Nephron (organoid): ENCODE results near the gene ZNF853.
"Not testable (repeated sequence)": the region's sequence is repeated elsewhere in the genome, so short reads cannot be mapped to it uniquely, and the experiment has no call there.

Source experiments
- H3K27ac Mint-ChIP-seq, 3 experiments: 2 replicates each; pipeline ENCODE4 v1.8.0; 2020; ENCODE audit warnings: mixed read lengths in 3 of 3, mild to moderate bottlenecking in 2 of 3, moderate library complexity in 1 of 3
- H3K27me3 Mint-ChIP-seq: 2 replicates; pipeline ENCODE4 v1.8.0; 2021; ENCODE audit warnings: low read depth, mild to moderate bottlenecking, moderate library complexity, mixed read lengths
- H3K36me3 Mint-ChIP-seq: 2 replicates; pipeline ENCODE4 v1.8.0; 2020; ENCODE audit warnings: low read depth, mixed read lengths
- H3K4me1 Mint-ChIP-seq: 2 replicates; pipeline ENCODE4 v1.8.0; 2020; ENCODE audit warnings: mixed read lengths
- H3K4me3 Mint-ChIP-seq, 3 experiments: 2 replicates each; pipeline ENCODE4 v1.8.0; 2020; ENCODE audit warnings: mild to moderate bottlenecking in 3 of 3, mixed read lengths in 3 of 3, moderate library complexity in 2 of 3
- H3K9me3 Mint-ChIP-seq: 2 replicates; pipeline ENCODE4 v1.8.0; 2020; ENCODE audit warnings: mixed read lengths
- TF ChIP-seq, protein P1 (sequence below), 3 experiments: fragments of 200-600 bp; sonication (generic); IDR thresholded peaks; one replicate each; pipeline ENCODE4 v1.5.0; 2021; ENCODE audit warnings: antibody characterized with exemption in 3 of 3; ENCODE audit not compliant: unreplicated experiment in 3 of 3

Gene ZNF853

DNA sequence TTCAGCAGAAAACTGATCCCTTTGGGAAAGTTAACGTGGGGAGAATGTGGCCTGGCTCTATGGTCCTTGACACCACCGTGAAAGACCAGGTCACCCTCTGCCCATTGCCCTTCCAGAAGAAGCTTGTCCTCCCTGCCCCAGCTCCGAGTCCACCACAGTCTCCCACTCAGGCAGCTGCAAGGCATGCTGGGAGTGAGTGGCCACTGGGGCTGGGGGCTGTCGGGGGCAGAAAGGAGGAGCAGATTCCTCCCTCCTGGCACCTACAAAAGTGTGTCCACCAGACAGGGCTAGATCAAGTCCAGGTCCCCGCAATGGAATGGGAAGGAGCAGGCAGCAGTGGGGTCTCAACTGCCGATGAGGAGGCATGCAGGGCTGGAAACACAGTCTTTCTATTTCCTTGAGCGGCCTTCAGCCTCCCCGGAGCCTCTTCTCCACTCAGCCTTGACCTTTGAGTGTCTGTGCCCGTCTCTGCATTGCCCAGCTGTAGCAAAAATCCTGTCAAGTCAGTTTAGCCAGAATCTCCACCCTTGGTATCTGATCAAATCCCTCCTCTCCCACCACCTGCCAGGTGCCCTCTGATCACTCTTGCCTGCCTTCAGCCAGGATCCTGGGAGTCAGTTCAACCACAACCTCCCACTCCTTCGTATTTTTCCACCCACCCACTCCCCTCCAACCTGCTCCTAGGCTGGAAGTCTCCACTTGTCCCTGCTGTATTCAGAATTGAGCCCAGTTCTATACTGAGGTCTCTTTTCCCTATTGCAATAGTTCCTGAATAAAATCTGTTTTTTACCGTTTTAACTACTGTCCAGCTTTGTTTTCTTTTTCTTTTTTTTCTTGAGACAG lies 14.8 kb downstream of the ZNF853 start:
- H3K27me3 Mint-ChIP-seq, result no peaks in the 10 kb centered on the region
- TF ChIP-seq, protein P1, sequence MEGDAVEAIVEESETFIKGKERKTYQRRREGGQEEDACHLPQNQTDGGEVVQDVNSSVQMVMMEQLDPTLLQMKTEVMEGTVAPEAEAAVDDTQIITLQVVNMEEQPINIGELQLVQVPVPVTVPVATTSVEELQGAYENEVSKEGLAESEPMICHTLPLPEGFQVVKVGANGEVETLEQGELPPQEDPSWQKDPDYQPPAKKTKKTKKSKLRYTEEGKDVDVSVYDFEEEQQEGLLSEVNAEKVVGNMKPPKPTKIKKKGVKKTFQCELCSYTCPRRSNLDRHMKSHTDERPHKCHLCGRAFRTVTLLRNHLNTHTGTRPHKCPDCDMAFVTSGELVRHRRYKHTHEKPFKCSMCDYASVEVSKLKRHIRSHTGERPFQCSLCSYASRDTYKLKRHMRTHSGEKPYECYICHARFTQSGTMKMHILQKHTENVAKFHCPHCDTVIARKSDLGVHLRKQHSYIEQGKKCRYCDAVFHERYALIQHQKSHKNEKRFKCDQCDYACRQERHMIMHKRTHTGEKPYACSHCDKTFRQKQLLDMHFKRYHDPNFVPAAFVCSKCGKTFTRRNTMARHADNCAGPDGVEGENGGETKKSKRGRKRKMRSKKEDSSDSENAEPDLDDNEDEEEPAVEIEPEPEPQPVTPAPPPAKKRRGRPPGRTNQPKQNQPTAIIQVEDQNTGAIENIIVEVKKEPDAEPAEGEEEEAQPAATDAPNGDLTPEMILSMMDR (IDR thresholded peaks at IDR 0.05; ENCODE audit: unreplicated experiment in 3 of 3), result no peak
- H3K4me1 Mint-ChIP-seq, result no peaks in the 10 kb centered on the region
- H3K27ac Mint-ChIP-seq, result peak overlapping the region in 1 of 3 experiments; percentile 31
- no peaks in the 10 kb centered on the region for H3K36me3 Mint-ChIP-seq
- no peaks in the 10 kb centered on the region for H3K9me3 Mint-ChIP-seq
- H3K4me3 Mint-ChIP-seq, result peak overlapping the region in 1 of 3 experiments; percentile 21

GRCh38 chr7:6631605-6632004 lies 16.2 kb downstream of the ZNF853 start:
- TF ChIP-seq, protein P1 (IDR thresholded peaks at IDR 0.05; ENCODE audit: unreplicated experiment in 3 of 3), result no peak
- H3K4me1 Mint-ChIP-seq, result no peaks in the 10 kb centered on the region

DNA sequence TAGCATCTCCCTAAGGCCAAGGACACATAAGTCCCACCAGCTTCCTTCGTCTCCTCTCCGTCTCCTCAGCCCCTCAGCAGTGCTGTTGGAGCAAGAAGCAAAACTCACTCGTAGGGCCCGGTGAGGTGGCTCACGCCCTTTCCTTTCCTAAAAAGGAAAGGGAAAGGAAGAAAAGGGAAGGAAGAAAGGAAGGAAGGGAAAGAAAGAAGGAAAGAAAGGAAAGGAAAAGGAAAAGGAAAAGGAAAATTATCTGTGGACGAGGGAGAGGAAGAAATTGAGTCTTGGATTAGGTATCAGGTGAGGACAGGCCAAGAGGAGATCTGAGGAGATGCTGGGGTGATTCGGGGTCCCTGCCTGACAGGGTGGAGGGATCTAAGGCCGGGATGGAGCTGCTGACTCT lies 18.6 kb downstream of the ZNF853 start:
- Mint-ChIP-seq H3K36me3 (peaks cover 5% of the 10 kb centered on the region), H3K9me3 (no peaks in the 10 kb centered on the region), H3K27me3 (no peaks in the 10 kb centered on the region), H3K4me1 (peaks cover 7% of the 10 kb centered on the region), H3K4me3 (peak overlapping the region; percentile 65 to 75 (median 75)), H3K27ac (peak overlapping the region in 1 of 3 experiments; percentile 7)
- TF ChIP-seq, protein P1 (IDR thresholded peaks at IDR 0.05; ENCODE audit: unreplicated experiment in 3 of 3), result no peak

More at GRCh38 chr7:6631605-6632004, 16.2 kb downstream of the ZNF853 start:
- no peak overlapping the region for H3K4me3 Mint-ChIP-seq
- H3K27me3 Mint-ChIP-seq, result no peaks in the 10 kb centered on the region
- H3K36me3 Mint-ChIP-seq, result no peaks in the 10 kb centered on the region
- no peak overlapping the region for H3K27ac Mint-ChIP-seq
- no peaks in the 10 kb centered on the region for H3K9me3 Mint-ChIP-seq

GRCh38 chr7:6634971-6635370 lies 19.6 kb downstream of the ZNF853 start:
- H3K9me3 Mint-ChIP-seq, H3K27me3 Mint-ChIP-seq: not testable (repeated sequence)
- Mint-ChIP-seq H3K4me1 (peaks cover 12% of the 10 kb centered on the region), H3K4me3 (peak overlapping the region; percentile 83 to 85 (median 84)), H3K36me3 (peaks cover 15% of the 10 kb centered on the region), H3K27ac (peak overlapping the region in 1 of 3 experiments; percentile 11)

GRCh38 chr7:6636741-6637543 lies 21.5 kb downstream of the ZNF853 start, which contains the start of gene ZNF316:
TSS of gene ZNF316 (plus strand) at chr7:6637318. CDS start at chr7:6642410, 5,092 bp downstream.
- TF ChIP-seq, protein P1 (IDR thresholded peaks at IDR 0.05; ENCODE audit: unreplicated experiment in 3 of 3), result no peak
- Mint-ChIP-seq H3K27me3 (no peaks in the 10 kb centered on the region), H3K4me3 (peak within 1 kb of the TSS; percentile 85 to 87 (median 87)), H3K9me3 (no peaks in the 10 kb centered on the region), H3K4me1 (peaks cover 16% of the 10 kb centered on the region), H3K27ac (peak within 1 kb of the TSS in 2 of 3 experiments; percentile 12 to 38), H3K36me3 (peaks cover 32% of the 10 kb centered on the region)
